Subcutaneous adipose tissue (tissue), 4 donors: ENCODE results near the gene PDSS1. TPM values are rescaled to one million over a fixed set of nuclear protein-coding genes. Genes with fewer than 3 reads are reported as not detected.

Experiments used
- small RNA-seq: library from RNA; depleted of rRNA; stranded (forward); fragments of <200 nt; gene quantifications from one replicate; pipeline ENCODE3, GENCODE V24; 2016
- total RNA-seq, 4 donors: library from RNA; depleted of rRNA; stranded (reverse); fragments of >200 nt; gene quantifications; one replicate each; pipeline ENCODE4 v1.1.0, GENCODE V29; 2016
- TF ChIP-seq, protein P1 (sequence below): fragments of 450-650 bp; IDR thresholded peaks from one replicate; pipeline ENCODE4 v1.5.1; 2016; ENCODE audit warnings: low read depth, mild to moderate bottlenecking, control low read depth, antibody characterized with exemption, moderate library complexity

PDSS1 gene
- total RNA-seq, 4 donors from 2014 or later = 2.8 to 7.0 (median 4.3) TPM

DNA sequence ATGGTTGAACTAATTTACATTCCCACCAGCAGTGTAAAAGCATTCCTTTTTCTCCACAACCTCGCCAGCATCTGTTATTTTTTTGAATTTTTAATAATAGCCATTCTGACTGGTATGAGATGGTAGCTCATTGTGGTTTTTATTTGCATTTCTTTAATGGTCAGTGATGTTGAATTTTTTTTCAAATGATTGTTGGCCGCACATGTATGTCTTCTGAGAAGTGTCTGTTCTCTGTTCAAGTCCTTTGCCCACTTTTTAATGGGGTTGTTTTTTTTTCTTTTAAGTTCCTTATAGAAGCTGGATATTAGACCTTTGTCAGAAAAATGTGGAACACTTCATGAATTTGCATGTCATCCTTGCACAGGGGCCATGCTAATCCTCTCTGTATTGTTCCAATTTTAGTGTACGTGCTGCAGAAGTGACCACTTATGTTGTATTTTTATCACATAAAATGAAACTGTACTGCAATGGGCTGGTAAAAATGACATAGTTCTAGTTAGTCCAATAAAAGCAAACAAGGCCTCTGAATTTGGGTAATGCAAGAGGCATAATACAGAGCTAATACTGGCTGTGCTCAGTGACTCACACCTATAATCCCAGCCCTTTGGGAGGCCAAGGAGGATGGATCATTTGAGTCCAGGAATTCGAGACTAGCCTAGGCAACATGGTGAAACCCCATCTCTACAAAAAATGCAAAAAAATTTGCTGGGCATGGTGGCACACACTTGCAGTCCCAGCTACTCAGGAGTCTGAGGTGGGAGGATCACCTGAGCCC is 92.9 kb downstream of the PDSS1 start:
- TF ChIP-seq, protein P1, sequence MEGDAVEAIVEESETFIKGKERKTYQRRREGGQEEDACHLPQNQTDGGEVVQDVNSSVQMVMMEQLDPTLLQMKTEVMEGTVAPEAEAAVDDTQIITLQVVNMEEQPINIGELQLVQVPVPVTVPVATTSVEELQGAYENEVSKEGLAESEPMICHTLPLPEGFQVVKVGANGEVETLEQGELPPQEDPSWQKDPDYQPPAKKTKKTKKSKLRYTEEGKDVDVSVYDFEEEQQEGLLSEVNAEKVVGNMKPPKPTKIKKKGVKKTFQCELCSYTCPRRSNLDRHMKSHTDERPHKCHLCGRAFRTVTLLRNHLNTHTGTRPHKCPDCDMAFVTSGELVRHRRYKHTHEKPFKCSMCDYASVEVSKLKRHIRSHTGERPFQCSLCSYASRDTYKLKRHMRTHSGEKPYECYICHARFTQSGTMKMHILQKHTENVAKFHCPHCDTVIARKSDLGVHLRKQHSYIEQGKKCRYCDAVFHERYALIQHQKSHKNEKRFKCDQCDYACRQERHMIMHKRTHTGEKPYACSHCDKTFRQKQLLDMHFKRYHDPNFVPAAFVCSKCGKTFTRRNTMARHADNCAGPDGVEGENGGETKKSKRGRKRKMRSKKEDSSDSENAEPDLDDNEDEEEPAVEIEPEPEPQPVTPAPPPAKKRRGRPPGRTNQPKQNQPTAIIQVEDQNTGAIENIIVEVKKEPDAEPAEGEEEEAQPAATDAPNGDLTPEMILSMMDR = no peak

DNA sequence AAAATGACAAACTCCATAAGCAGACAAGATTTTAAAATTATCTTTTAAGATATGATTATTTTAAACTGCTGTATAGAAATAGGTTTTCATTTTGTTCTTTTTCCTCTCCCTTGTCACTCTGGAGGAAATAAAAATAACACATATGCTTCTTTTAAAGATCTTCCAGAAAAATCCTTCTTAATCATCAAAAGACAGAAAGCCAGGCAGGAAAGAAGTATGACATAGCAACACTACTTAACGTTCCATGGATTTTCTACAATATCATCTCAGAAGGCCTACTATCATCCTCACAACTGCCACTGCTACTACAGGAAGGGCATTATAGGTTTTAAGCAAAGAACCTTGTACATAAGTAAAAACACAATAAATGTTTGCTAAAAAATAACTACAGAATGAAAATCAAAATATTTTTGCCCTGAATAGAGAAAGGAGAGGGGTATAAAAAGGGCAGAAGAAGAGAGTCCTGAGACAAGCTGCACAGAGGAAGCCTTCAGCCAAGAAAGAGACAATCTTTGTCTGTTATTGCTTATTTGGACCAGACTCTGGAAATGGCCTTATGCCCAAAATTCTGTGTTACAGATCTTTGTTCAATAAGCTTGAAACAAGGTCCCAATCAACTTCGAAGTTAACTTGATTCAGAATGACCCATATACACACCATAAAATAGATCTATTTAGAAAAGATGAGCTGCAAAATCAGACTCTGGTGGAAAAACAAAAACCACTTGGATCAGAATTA is 95.4 kb downstream of the PDSS1 start:
- TF ChIP-seq, protein P1 = no peak

Small RNA genes lying within 50 kb of the gene (small RNA-seq; reads per million reads assigned to genes)
- gene RF00191 = not detected
- not detected for gene RNU6-946P

Other genes with a start within 250 kb of the PDSS1 start
- gene ABI1, start 163.3 kb downstream of the PDSS1 start, total RNA-seq = 10 to 100 TPM; 38.2 to 65.4 (median 48.1) TPM